Common myeloid progenitor, CD34-positive (primary cell): Measurements from ENCODE around the gene CLCN6.

ENCODE experiments used
- CTCF ChIA-PET: fragments of 350-600 bp; sonication (Branson Sonifier 250); formaldehyde crosslinking; loops from one replicate; lab custom pipeline; 2021; ENCODE audit warnings: antibody characterized with exemption; lab: Charles Lee
- POLR2A ChIA-PET: fragments of 350-600 bp; sonication (Branson Sonifier 250); formaldehyde crosslinking; loops from one replicate; lab custom pipeline; 2021; ENCODE audit warnings: antibody characterized with exemption; lab: Charles Lee
- DNase-seq, 3 donors: peaks; one replicate each; pipeline versions ENCODE4 v3.0.0 to v3.0.0-alpha.2; 2013
- H3K27ac ChIP-seq, 2 experiments: 1 replicate in 1 of 2; 2 replicates in 1 of 2; pipeline ENCODE4 v1.7.0; 2013; ENCODE audit warnings: inconsistent platforms in 2 of 2, low read length in 2 of 2, mild to moderate bottlenecking in 2 of 2, low read depth in 1 of 2, moderate library complexity in 1 of 2; ENCODE audit not compliant: severe bottlenecking in 2 of 2, insufficient read depth in 1 of 2, poor library complexity in 1 of 2
- H3K27me3 ChIP-seq, 5 experiments: replicated peaks in 2 of 5; 1 replicate in 3 of 5; 2 replicates in 2 of 5; pipeline versions ENCODE4 v1.6.1 to v1.7.0; 2013; ENCODE audit warnings: low read length in 4 of 5, mild to moderate bottlenecking in 2 of 5, moderate library complexity in 2 of 5, inconsistent platforms in 1 of 5; ENCODE audit not compliant: insufficient read depth in 5 of 5, control insufficient read depth in 4 of 5
- H3K36me3 ChIP-seq, 4 experiments: 1 replicate in 2 of 4; 2 replicates in 2 of 4; pipeline versions ENCODE4 v1.6.1 to v1.7.0; 2013; ENCODE audit warnings: low read length in 3 of 4, control low read depth in 1 of 4, mild to moderate bottlenecking in 1 of 4; ENCODE audit not compliant: control insufficient read depth in 4 of 4, insufficient read depth in 4 of 4
- H3K4me1 ChIP-seq, 4 experiments: 1 replicate in 3 of 4; 2 replicates in 1 of 4; pipeline versions ENCODE4 v1.6.1 to v1.7.1; 2013; ENCODE audit warnings: low read length in 3 of 4, mild to moderate bottlenecking in 3 of 4, control low read depth in 1 of 4, inconsistent platforms in 1 of 4, moderate library complexity in 1 of 4; ENCODE audit not compliant: control insufficient read depth in 4 of 4, insufficient read depth in 4 of 4; ENCODE audit errors: control extremely low read depth in 1 of 4
- H3K4me3 ChIP-seq, 7 experiments: 1 replicate in 4 of 7; 2 replicates in 3 of 7; pipeline versions ENCODE4 v1.5.1 to v1.7.0; 2013; ENCODE audit warnings: mild to moderate bottlenecking in 7 of 7, low read length in 6 of 7, moderate library complexity in 6 of 7, inconsistent platforms in 2 of 7, low read depth in 2 of 7, control low read depth in 1 of 7; ENCODE audit not compliant: insufficient read depth in 4 of 7, control insufficient read depth in 1 of 7; ENCODE audit errors: extremely low read depth in 1 of 7
- H3K9me3 ChIP-seq, 5 experiments: 1 replicate in 4 of 5; 2 replicates in 1 of 5; pipeline versions ENCODE4 v1.6.1 to v1.7.1; 2013; ENCODE audit warnings: low read length in 4 of 5, mild to moderate bottlenecking in 2 of 5, inconsistent platforms in 1 of 5, low read depth in 1 of 5, moderate library complexity in 1 of 5; ENCODE audit not compliant: control insufficient read depth in 4 of 5, insufficient read depth in 2 of 5; ENCODE audit errors: control extremely low read depth in 1 of 5
- WGBS: methylation state at CpG from one replicate; pipeline ENCODE4 v1.1.5; 2013; ENCODE audit not compliant: insufficient coverage; 5-methylcytosine and 5-hydroxymethylcytosine counted together

Gene CLCN6

DNA sequence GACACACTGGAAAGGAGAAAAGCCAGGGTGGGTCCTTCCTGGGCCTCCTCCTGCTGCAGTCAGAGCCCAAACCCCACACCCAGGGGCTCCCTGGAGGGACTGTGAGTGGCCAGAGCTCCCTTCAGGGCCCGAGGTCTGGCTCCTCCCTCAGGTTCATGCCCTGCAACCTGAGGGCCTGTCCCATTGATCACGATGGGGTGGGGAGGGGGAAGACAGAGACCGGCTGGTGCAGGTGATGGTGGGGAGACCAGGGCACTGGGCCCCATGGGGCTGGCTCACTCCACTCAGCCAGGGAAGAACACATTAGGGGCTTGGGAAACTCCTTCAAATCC lies 82.9 kb downstream of the CLCN6 start:
- DNase-seq: no peak
- Histone ChIP-seq H3K4me3 (no peak overlapping the region), H3K36me3 (no peaks in the 10 kb centered on the region), H3K9me3 (no peaks in the 10 kb centered on the region), H3K4me1 (peaks cover 0 to 4% (median 2%) of the 10 kb centered on the region in 4 experiments), H3K27ac (no peak overlapping the region), H3K27me3 (no peaks in the 10 kb centered on the region)
- CTCF ChIA-PET: interaction anchor here (1.0 to 1.3 kb wide), 3 partner anchors 11 to 50 kb away, joined by 3 to 4 read pairs (median 3); no protein-coding TSS in a partner anchor
- WGBS: no CpG with 5 or more reads among the region's 3 CpGs
- POLR2A ChIA-PET: no interaction called here

DNA sequence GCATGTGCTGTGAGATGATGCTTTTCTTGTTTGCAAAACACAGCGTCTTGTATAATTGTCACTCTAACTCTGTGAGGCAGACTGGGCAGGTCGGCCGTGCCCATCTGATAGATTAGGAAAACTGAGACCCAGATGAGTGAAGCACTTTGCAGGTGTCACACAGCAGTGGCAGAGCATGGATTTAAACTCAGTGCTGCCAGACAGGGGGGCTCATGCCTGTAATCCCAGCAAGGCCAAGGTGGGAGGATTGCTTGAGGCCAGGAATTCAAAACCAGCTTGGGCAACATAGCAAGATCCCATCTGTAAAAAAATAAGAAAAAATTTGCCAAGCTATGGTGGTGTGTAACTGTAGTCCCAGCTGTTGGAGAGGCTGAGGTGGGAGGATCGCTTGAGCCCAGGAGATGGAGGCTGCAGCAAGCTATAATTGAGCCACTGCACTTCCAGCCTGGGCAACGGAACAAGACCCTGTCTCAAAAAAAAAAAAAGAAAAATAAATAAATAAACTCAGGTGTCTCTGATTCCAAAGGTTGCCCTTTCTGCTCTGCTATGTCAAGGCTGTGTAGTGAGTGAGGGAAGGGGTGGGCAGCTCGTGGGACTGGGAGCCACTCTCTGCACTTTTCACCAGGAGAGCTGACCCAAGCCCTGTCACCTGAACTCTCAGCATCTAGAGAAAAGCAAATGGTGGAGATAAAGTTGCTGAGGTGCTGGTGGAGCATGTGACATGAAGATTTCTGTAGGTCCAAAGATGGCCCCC lies 85.6 kb downstream of the CLCN6 start:
- no peak overlapping the region for H3K4me3 ChIP-seq
- no peaks in the 10 kb centered on the region for H3K9me3 ChIP-seq
- CTCF ChIA-PET: interaction anchor here (1.2 to 4.2 kb wide), 9 partner anchors 11 to 99 kb away, joined by 3 to 97 read pairs (median 4); no protein-coding TSS in a partner anchor
- DNase-seq: no peak
- 100% methylated on average over 4 of the region's 6 CpGs for WGBS
- H3K4me1 ChIP-seq: no peaks in the 10 kb centered on the region
- POLR2A ChIA-PET: interaction anchor here (2.4 kb wide), 1 partner anchor 16 kb away, joined by 8 read pairs; no protein-coding TSS in a partner anchor
- no peak overlapping the region for H3K27ac ChIP-seq
- H3K36me3 ChIP-seq: no peaks in the 10 kb centered on the region
- peaks cover 0 to 4% (median 0%) of the 10 kb centered on the region in 5 experiments for H3K27me3 ChIP-seq
